GM10248 (cell line): ENCODE results near the gene PLCL2.

Experiments
- CTCF ChIA-PET: fragments of 300-600 bp; sonication (Branson Sonifier 250); formaldehyde crosslinking; extraction: SDS; loops from one replicate; lab custom pipeline; 2021; ENCODE audit warnings: antibody characterized with exemption; lab: Yijun Ruan, JAX
- POLR2A ChIA-PET: fragments of 350-650 bp; sonication (Branson Sonifier 250); formaldehyde crosslinking; extraction: SDS; loops from one replicate; lab custom pipeline; 2020; ENCODE audit warnings: antibody characterized with exemption; lab: Yijun Ruan, JAX
- DNase-seq: peaks from one replicate; pipeline ENCODE4 v3.0.0; 2012; ENCODE audit errors: extremely low spot score
- CTCF ChIP-seq: IDR thresholded peaks from 2 replicates; pipeline ENCODE4 v1.5.1; 2012; ENCODE audit warnings: mild to moderate bottlenecking, low read depth; ENCODE audit errors: extremely low read depth, missing control alignments, control extremely low read depth

Gene PLCL2

GRCh38 chr3:16904423-16905417 lies 20.0 kb downstream of the PLCL2 start:
- ChIA-PET POLR2A (interaction anchor here (0.6 kb wide), 1 partner anchor 247 kb away, joined by 10 read pairs; no protein-coding TSS in a partner anchor), CTCF (interaction anchor here (1.1 to 3.9 kb wide), 6 partner anchors 9 to 30 kb away, joined by 3 to 11 read pairs (median 3); no protein-coding TSS in a partner anchor)
- TF ChIP-seq CTCF = no peak
- DNase-seq = no peak

DNA sequence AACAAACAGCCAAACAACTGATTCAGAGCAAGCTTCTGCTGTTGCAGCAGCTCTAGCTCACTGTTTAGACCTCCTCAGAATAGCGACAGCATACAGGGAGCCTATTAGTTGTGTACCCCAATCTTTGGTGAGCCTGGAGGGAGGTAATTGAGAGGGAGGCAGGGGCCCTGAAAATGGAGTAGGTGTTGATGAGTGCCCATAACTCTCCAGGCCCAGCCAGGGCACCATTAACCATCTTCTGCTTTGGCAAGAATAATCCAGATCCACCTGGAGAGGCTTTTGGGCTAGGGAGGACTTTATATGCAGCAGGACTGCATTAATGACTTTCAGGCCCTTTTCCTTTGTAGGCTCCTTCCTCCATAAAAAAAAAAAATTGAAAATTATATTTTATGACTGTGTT lies 20.9 kb downstream of the PLCL2 start:
- ChIA-PET CTCF (interaction anchor here (1.2 to 3.9 kb wide), 3 partner anchors 10 to 17 kb away, joined by 3 to 11 read pairs (median 5); no protein-coding TSS in a partner anchor), POLR2A (no interaction called here)
- no peak for TF ChIP-seq CTCF
- no peak for DNase-seq

DNA sequence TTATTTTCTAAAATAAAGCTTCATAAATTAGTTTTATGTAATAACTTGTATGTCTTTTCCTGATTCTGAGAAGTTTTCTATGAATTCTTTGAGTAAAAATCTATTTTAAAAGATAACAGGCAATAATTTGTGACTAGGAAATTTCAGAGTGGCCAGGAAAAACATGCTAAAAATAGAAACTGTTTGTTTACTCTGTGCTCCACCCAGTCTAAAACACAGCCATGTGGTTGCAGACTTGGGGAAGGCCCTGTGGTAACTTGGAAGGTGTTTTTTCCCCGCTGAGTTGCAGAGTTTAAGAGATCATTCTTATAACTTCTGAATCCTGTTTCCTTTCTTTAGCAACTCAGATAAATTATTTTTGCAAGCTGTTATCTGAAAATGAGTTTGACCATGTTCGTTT lies 21.9 kb downstream of the PLCL2 start:
- POLR2A ChIA-PET = no interaction called here
- no peak for TF ChIP-seq CTCF
- no peak for DNase-seq
- CTCF ChIA-PET = interaction anchor here (1.6 to 3.9 kb wide), 4 partner anchors 10 to 23 kb away, joined by 3 to 23 read pairs (median 7); no protein-coding TSS in a partner anchor

DNA sequence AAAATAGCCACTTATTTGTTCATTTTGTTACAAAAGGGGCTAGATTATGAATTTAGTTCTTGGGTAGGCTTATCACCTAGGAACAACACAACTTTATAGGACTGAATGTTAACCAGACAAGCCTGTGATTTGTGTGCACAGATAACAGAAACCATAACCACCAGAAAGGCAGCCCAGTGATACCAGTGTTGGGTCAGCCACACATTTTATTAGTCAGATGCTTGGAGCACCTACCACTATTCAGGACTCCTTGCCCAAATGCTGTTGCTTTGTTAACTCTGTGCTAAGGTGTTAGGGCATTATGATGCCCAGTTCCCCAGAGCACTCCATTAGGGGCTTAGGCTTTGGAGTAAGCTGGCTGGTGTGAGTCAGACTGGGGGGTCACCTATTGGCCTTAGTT lies 22.5 kb downstream of the PLCL2 start:
- CTCF ChIA-PET = interaction anchor here (1.6 to 3.9 kb wide), 6 partner anchors 8 to 23 kb away, joined by 3 to 23 read pairs (median 6); no protein-coding TSS in a partner anchor

DNA sequence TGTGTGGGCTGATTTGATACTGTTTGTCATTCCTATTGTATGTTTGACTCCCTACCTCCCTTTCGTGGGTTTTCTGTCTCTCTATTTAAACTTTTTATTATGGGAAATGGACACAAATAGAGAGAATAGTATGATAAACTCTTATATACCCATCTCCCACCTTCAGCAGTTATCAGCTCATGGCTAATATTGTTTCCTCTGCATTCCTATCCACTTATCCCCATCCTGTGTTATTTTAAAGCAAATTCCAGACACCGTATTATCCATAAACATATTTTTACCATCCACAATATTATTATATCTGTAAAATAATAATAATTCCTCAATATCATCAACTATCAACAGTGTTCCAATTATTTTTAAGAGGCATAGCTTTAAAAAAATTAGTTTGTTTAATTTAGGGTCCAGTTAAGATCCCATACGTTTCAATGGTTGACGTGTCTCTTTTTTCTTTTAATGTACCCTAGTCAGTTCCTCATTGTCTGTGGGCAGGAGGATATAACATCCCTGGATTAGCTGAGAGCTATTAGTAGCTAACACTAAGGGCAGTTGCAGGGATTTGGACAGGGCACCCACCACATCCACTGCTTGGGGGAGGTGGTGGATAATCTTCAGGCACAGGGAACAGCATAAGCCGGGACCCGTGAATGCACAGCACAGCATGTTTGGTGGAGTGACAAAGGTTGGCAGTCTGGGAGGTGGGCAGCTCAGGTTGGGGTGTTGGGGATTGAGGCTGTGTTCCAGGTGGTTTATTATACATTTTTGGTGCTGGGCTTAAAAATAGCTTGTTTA lies 23.5 kb downstream of the PLCL2 start:
- POLR2A ChIA-PET = no interaction called here
- CTCF ChIA-PET = interaction anchor here (0.8 to 3.9 kb wide), 9 partner anchors 8 to 307 kb away, joined by 3 to 23 read pairs (median 3); no protein-coding TSS in a partner anchor
- TF ChIP-seq CTCF = no peak
- no peak for DNase-seq

More for the DNA sequence above, 22.5 kb downstream of the PLCL2 start:
- no peak for DNase-seq
- no peak for TF ChIP-seq CTCF
- POLR2A ChIA-PET = no interaction called here

- POLR2A ChIA-PET = no interaction called here
- CTCF ChIA-PET = interaction anchor here (0.8 to 3.9 kb wide), 8 partner anchors 7 to 324 kb away, joined by 3 to 23 read pairs (median 4); no protein-coding TSS in a partner anchor
- no peak for DNase-seq
- no peak for TF ChIP-seq CTCF
These were observed 24.1 kb downstream of the PLCL2 start for GRCh38 chr3:16908896-16909295.
